Measurements from ENCODE around the gene DHX16.

DHX16 gene

DNA sequence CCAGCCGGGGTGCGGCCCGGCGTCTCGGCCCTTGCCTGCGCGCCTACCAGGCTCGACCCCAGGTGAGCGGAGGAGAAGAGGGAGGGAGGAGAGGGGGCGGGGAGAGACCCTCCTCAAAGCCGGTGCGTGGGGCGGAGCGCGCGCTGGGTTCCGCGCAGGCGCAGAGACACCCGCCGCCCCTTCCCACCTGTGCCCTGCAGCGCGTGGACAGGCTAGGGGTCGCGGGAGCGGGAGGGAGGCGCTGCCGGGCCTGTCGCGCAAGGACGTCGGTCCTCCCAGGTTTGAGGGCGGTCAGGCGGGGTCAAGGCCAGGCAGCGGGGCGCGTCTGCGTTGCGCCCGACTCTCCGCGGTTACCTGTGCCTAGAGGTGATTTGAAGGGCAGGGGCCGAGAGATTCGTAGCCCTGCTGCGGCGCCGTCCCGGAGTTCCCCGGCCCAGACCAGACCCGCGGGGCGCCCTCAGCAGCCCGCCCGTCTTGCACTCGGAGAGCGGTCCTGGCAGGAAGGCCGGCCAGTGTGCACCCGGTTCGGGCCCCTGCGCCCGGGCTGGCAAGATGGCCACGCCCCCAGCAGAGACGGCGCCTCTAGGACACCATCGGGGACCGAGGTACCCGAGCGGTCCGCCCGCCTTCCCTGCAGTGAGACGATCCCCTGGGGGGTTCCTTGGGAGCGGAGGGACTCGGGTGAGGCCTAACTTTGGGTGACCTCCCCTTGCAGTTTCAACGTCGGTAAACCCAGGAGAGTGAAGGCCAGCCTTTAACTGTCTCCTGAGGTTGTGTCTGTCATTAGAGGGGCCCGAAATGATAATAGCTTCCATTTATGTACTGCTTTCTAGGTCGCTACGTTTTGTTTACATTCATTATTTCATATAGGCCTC is 25.3 kb downstream of the DHX16 start:
- DNase-seq (ENCODE audit: low spot score), result peak; percentile 76
- TF ChIP-seq, protein P1, sequence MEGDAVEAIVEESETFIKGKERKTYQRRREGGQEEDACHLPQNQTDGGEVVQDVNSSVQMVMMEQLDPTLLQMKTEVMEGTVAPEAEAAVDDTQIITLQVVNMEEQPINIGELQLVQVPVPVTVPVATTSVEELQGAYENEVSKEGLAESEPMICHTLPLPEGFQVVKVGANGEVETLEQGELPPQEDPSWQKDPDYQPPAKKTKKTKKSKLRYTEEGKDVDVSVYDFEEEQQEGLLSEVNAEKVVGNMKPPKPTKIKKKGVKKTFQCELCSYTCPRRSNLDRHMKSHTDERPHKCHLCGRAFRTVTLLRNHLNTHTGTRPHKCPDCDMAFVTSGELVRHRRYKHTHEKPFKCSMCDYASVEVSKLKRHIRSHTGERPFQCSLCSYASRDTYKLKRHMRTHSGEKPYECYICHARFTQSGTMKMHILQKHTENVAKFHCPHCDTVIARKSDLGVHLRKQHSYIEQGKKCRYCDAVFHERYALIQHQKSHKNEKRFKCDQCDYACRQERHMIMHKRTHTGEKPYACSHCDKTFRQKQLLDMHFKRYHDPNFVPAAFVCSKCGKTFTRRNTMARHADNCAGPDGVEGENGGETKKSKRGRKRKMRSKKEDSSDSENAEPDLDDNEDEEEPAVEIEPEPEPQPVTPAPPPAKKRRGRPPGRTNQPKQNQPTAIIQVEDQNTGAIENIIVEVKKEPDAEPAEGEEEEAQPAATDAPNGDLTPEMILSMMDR (IDR thresholded peaks at IDR 0.05), result no peak
- H3K27ac ChIP-seq, result peak overlapping the region; percentile 70 to 96
- H3K4me3 ChIP-seq, result peak overlapping the region; percentile 100

DNA sequence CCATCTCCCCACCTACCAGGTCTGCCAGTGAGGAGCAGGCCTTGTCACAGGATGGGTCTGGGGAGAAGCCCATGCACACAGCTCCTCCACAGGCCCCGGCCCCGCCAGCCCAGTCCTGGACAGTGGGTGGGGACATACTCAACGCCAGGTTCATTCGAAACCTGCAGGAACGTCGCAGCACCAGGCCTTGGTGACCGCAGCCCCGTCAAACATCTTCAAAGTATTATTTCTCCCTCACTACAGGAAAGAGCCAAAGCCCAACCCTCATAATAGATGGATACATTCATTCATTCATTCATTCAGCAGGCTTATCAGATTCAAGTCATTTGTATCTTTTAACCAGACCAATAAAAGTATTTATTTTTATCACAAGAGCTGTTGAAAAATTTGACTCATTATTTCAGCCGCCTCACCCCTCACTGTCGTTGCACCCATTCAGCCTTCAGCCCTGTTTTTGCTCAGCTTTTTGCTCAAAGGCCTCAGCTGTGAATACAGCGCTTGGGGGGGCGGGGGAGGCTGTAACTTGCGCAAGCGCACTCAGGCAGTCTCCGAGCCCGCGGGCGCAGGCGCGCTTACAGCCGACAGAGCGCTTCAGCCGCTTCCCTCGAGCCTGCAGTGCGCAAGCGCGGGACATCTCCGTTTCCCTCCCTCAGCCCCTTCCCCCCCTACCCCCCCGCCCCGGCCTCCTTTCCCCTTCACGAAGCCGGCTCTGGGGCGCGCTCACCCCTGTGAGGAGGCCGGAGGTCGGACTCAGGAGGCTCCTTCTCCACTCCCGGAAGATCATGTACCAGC is 26.2 kb downstream of the DHX16 start, which contains the start of gene C6orf136:
C6orf136 (plus strand) TSS at position 684 of the 792 bp plus-strand sequence; CDS start at position 783, 99 bp downstream.
- TF ChIP-seq, protein P1 (IDR thresholded peaks at IDR 0.05), result no peak
- DNase-seq (ENCODE audit: low spot score), result peak; percentile 89
- Histone ChIP-seq H3K27ac (peak within 1 kb of the TSS; percentile 70 to 96), H3K4me3 (peak within 1 kb of the TSS; percentile 100)

DNA sequence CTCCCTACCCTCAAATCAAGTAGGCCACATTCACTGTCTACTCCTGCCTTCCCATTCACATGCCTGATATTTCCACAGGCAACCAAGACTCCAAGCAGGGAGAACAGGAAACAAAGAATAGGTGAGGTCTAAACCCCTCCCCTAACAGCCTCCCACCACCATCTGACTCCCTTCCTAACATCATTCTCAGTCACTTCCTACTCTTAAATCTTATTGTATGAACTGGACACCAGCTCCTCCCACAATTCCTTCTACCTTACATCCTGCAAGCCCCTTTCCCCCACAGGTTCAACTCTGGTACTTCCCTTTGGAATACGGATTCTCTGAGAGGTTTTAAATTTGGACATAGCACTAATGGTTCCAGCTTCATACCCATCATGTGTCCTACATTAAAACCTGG is 26.8 kb downstream of the DHX16 start:
- TF ChIP-seq, protein P1 (IDR thresholded peaks at IDR 0.05), result no peak
- Histone ChIP-seq H3K4me3 (no peak overlapping the region), H3K27ac (no peak overlapping the region)
- no peak for DNase-seq (ENCODE audit: low spot score)

DNA sequence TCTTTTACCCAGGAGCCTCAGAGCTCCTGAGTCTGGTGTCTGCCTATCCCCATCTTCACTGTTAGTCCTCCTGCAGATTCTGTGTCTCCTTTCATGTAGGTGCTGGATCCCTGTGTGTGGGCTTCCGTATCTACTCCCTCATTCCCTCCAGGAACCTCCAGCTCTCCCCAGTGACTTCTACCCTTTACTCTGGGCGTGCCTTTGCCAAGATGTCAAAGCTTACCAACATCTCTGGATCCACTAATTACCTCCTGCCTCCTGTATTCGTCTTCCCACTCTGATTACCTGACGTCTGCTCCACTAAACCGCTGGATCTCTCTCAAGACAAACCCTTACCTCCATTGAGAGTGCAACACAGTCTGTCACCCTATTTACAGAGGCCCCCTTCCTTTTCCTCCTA is 28.0 kb downstream of the DHX16 start:
- no peak overlapping the region for H3K4me3 ChIP-seq
- no peak for DNase-seq (ENCODE audit: low spot score)
- TF ChIP-seq, protein P1 (IDR thresholded peaks at IDR 0.05), result no peak
- no peak overlapping the region for H3K27ac ChIP-seq

DNA sequence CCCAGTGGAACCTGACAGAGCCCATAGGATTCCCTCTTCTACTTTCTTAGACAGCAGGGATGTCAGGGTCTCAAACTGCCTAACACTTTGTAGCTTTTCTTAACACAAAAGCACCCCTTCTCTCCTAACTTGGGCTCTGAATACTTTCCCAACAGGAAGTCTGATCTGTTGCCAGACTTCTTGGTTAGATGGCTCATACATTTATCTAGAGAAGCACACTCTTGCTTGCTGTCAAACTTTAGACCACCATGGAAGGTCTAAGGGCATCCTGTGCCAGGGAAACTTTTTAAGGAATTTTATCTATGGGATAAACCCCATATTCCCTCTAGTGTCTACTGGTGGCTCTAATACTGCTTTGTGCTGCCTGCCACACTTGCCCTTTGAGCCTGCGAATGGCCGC is 29.1 kb downstream of the DHX16 start:
- no peak for DNase-seq (ENCODE audit: low spot score)
- H3K27ac ChIP-seq, result no peak overlapping the region
- TF ChIP-seq, protein P1 (IDR thresholded peaks at IDR 0.05), result no peak
- no peak overlapping the region for H3K4me3 ChIP-seq

DNA sequence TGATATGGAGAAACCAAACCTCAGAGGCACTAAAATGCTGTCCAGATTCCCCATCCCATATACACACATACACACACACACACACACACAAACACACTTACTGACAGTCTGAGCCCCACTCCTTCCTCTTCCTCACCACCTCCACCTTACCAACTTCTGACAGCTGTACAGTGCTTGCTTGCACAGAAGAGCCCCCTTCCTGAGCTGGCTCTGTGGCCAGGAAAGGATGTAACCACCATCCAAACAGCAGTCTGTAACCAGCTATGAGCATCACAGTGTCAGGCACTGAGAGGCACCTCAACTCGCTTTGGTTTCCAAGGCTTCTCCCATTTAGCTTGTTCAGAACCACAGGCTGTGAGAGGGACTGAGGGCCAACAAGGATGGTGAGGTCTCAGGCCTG is 31.8 kb downstream of the DHX16 start:
- Histone ChIP-seq H3K27ac (no peak overlapping the region), H3K4me3 (no peak overlapping the region)
- DNase-seq (ENCODE audit: low spot score), result no peak
- TF ChIP-seq, protein P1 (IDR thresholded peaks at IDR 0.05), result no peak

All from coronary artery (tissue), 2 donors.